Measurements from ENCODE around the gene TMPRSS11F.

GRCh38 chr4:68167706-68168105 is 38.0 kb upstream of the TMPRSS11F start:
- TF ChIP-seq NFIC (IDR thresholded peaks at IDR 0.05) (no peak), BACH1 (tag; IDR thresholded peaks at IDR 0.05) (no peak), POLR2A (conservative IDR thresholded peaks at IDR 0.05) (no peak), SMARCA5 (IDR thresholded peaks at IDR 0.05) (no peak), ZNF431 (CRISPR knock-in tag; IDR thresholded peaks at IDR 0.05) (no peak), ZBTB12 (CRISPR knock-in tag; IDR thresholded peaks at IDR 0.05) (no peak)

All from K562 (cell line).